ENCODE results near the gene CYP46A1.

CYP46A1 gene

GRCh38 chr14:99699085-99699760 lies 15.1 kb downstream of the CYP46A1 start:
- Histone ChIP-seq H3K4me1 (ENCODE audit: control insufficient read depth, insufficient read depth, low read length) (no peaks in the 10 kb centered on the region), H3K36me3 (ENCODE audit: control insufficient read depth, insufficient read depth, low read length) (no peaks in the 10 kb centered on the region), H3K4me3 (ENCODE audit: low read depth, low read length) (no peak overlapping the region), H3K27me3 (ENCODE audit: control insufficient read depth, insufficient read depth, low read length) (no peaks in the 10 kb centered on the region), H3K9me3 (ENCODE audit: control insufficient read depth, insufficient read depth, low read length) (peaks cover 7% of the 10 kb centered on the region), H3K9ac (ENCODE audit: low read depth, low read length) (no peak overlapping the region)

- Histone ChIP-seq H3K4me3 (ENCODE audit: low read depth, low read length) (no peak overlapping the region), H3K9ac (ENCODE audit: low read depth, low read length) (no peak overlapping the region), H3K4me1 (ENCODE audit: control insufficient read depth, insufficient read depth, low read length) (no peaks in the 10 kb centered on the region), H3K27me3 (ENCODE audit: control insufficient read depth, insufficient read depth, low read length) (no peaks in the 10 kb centered on the region), H3K36me3 (ENCODE audit: control insufficient read depth, insufficient read depth, low read length) (no peaks in the 10 kb centered on the region), H3K9me3 (ENCODE audit: control insufficient read depth, insufficient read depth, low read length) (peaks cover 7% of the 10 kb centered on the region)
Measured at GRCh38 chr14:99699861-99700260, 15.8 kb downstream of the CYP46A1 start.

GRCh38 chr14:99700379-99700778 lies 16.3 kb downstream of the CYP46A1 start:
- Histone ChIP-seq H3K9me3 (ENCODE audit: control insufficient read depth, insufficient read depth, low read length) (peaks cover 7% of the 10 kb centered on the region), H3K36me3 (ENCODE audit: control insufficient read depth, insufficient read depth, low read length) (no peaks in the 10 kb centered on the region), H3K4me3 (ENCODE audit: low read depth, low read length) (no peak overlapping the region), H3K27me3 (ENCODE audit: control insufficient read depth, insufficient read depth, low read length) (no peaks in the 10 kb centered on the region), H3K9ac (ENCODE audit: low read depth, low read length) (no peak overlapping the region), H3K4me1 (ENCODE audit: control insufficient read depth, insufficient read depth, low read length) (no peaks in the 10 kb centered on the region)

GRCh38 chr14:99701260-99701659 lies 17.2 kb downstream of the CYP46A1 start:
- Histone ChIP-seq H3K9me3 (ENCODE audit: control insufficient read depth, insufficient read depth, low read length) (peaks cover 7% of the 10 kb centered on the region), H3K4me1 (ENCODE audit: control insufficient read depth, insufficient read depth, low read length) (no peaks in the 10 kb centered on the region), H3K9ac (ENCODE audit: low read depth, low read length) (no peak overlapping the region), H3K27me3 (ENCODE audit: control insufficient read depth, insufficient read depth, low read length) (no peaks in the 10 kb centered on the region), H3K4me3 (ENCODE audit: low read depth, low read length) (no peak overlapping the region), H3K36me3 (ENCODE audit: control insufficient read depth, insufficient read depth, low read length) (no peaks in the 10 kb centered on the region)

GRCh38 chr14:99702115-99702514 lies 18.0 kb downstream of the CYP46A1 start:
- Histone ChIP-seq H3K4me1 (ENCODE audit: control insufficient read depth, insufficient read depth, low read length) (no peaks in the 10 kb centered on the region), H3K9me3 (ENCODE audit: control insufficient read depth, insufficient read depth, low read length) (peaks cover 7% of the 10 kb centered on the region), H3K36me3 (ENCODE audit: control insufficient read depth, insufficient read depth, low read length) (no peaks in the 10 kb centered on the region), H3K9ac (ENCODE audit: low read depth, low read length) (no peak overlapping the region), H3K27me3 (ENCODE audit: control insufficient read depth, insufficient read depth, low read length) (no peaks in the 10 kb centered on the region), H3K4me3 (ENCODE audit: low read depth, low read length) (no peak overlapping the region)

- Histone ChIP-seq H3K36me3 (ENCODE audit: control insufficient read depth, insufficient read depth, low read length) (no peaks in the 10 kb centered on the region), H3K9ac (ENCODE audit: low read depth, low read length) (no peak overlapping the region), H3K9me3 (ENCODE audit: control insufficient read depth, insufficient read depth, low read length) (peaks cover 7% of the 10 kb centered on the region), H3K27me3 (ENCODE audit: control insufficient read depth, insufficient read depth, low read length) (no peaks in the 10 kb centered on the region), H3K4me3 (ENCODE audit: low read depth, low read length) (no peak overlapping the region), H3K4me1 (ENCODE audit: control insufficient read depth, insufficient read depth, low read length) (no peaks in the 10 kb centered on the region)
Measured at GRCh38 chr14:99703381-99703780, 19.3 kb downstream of the CYP46A1 start.

- H3K36me3 ChIP-seq (ENCODE audit: control insufficient read depth, insufficient read depth, low read length), result no peaks in the 10 kb centered on the region
- no peaks in the 10 kb centered on the region for H3K4me1 ChIP-seq (ENCODE audit: control insufficient read depth, insufficient read depth, low read length)
- no peak overlapping the region for H3K4me3 ChIP-seq (ENCODE audit: low read depth, low read length)
- H3K9ac ChIP-seq (ENCODE audit: low read depth, low read length), result no peak overlapping the region
- no peaks in the 10 kb centered on the region for H3K27me3 ChIP-seq (ENCODE audit: control insufficient read depth, insufficient read depth, low read length)
- H3K9me3 ChIP-seq (ENCODE audit: control insufficient read depth, insufficient read depth, low read length), result peaks cover 7% of the 10 kb centered on the region
Measured at GRCh38 chr14:99704037-99704436, 19.9 kb downstream of the CYP46A1 start.

- Histone ChIP-seq H3K4me1 (ENCODE audit: control insufficient read depth, insufficient read depth, low read length) (no peaks in the 10 kb centered on the region), H3K9me3 (ENCODE audit: control insufficient read depth, insufficient read depth, low read length) (peaks cover 7% of the 10 kb centered on the region), H3K4me3 (ENCODE audit: low read depth, low read length) (no peak overlapping the region), H3K27me3 (ENCODE audit: control insufficient read depth, insufficient read depth, low read length) (no peaks in the 10 kb centered on the region), H3K9ac (ENCODE audit: low read depth, low read length) (no peak overlapping the region), H3K36me3 (ENCODE audit: control insufficient read depth, insufficient read depth, low read length) (no peaks in the 10 kb centered on the region)
Measured at GRCh38 chr14:99706107-99706900, 22.2 kb downstream of the CYP46A1 start.

- H3K9ac ChIP-seq (ENCODE audit: low read depth, low read length), result no peak overlapping the region
- no peaks in the 10 kb centered on the region for H3K36me3 ChIP-seq (ENCODE audit: control insufficient read depth, insufficient read depth, low read length)
- no peak overlapping the region for H3K4me3 ChIP-seq (ENCODE audit: low read depth, low read length)
- no peaks in the 10 kb centered on the region for H3K27me3 ChIP-seq (ENCODE audit: control insufficient read depth, insufficient read depth, low read length)
- H3K4me1 ChIP-seq (ENCODE audit: control insufficient read depth, insufficient read depth, low read length), result no peaks in the 10 kb centered on the region
- H3K9me3 ChIP-seq (ENCODE audit: control insufficient read depth, insufficient read depth, low read length), result peaks cover 7% of the 10 kb centered on the region
Measured at GRCh38 chr14:99707420-99707819, 23.3 kb downstream of the CYP46A1 start.

GRCh38 chr14:99707921-99708320 lies 23.8 kb downstream of the CYP46A1 start:
- no peak overlapping the region for H3K4me3 ChIP-seq (ENCODE audit: low read depth, low read length)
- H3K27me3 ChIP-seq (ENCODE audit: control insufficient read depth, insufficient read depth, low read length), result no peaks in the 10 kb centered on the region
- no peaks in the 10 kb centered on the region for H3K36me3 ChIP-seq (ENCODE audit: control insufficient read depth, insufficient read depth, low read length)
- H3K9ac ChIP-seq (ENCODE audit: low read depth, low read length), result no peak overlapping the region
- no peaks in the 10 kb centered on the region for H3K4me1 ChIP-seq (ENCODE audit: control insufficient read depth, insufficient read depth, low read length)
- H3K9me3 ChIP-seq (ENCODE audit: control insufficient read depth, insufficient read depth, low read length), result peaks cover 6% of the 10 kb centered on the region

- Histone ChIP-seq H3K9ac (ENCODE audit: low read depth, low read length) (no peak overlapping the region), H3K4me1 (ENCODE audit: control insufficient read depth, insufficient read depth, low read length) (no peaks in the 10 kb centered on the region), H3K4me3 (ENCODE audit: low read depth, low read length) (no peak overlapping the region), H3K27me3 (ENCODE audit: control insufficient read depth, insufficient read depth, low read length) (no peaks in the 10 kb centered on the region), H3K9me3 (ENCODE audit: control insufficient read depth, insufficient read depth, low read length) (peaks cover under 1% of the 10 kb centered on the region), H3K36me3 (ENCODE audit: control insufficient read depth, insufficient read depth, low read length) (no peaks in the 10 kb centered on the region)
Measured at GRCh38 chr14:99708449-99708848, 24.4 kb downstream of the CYP46A1 start.

GRCh38 chr14:99713972-99714371 lies 29.9 kb downstream of the CYP46A1 start:
- Histone ChIP-seq H3K4me1 (ENCODE audit: control insufficient read depth, insufficient read depth, low read length) (no peaks in the 10 kb centered on the region), H3K9me3 (ENCODE audit: control insufficient read depth, insufficient read depth, low read length) (no peaks in the 10 kb centered on the region), H3K9ac (ENCODE audit: low read depth, low read length) (no peak overlapping the region), H3K36me3 (ENCODE audit: control insufficient read depth, insufficient read depth, low read length) (no peaks in the 10 kb centered on the region), H3K27me3 (ENCODE audit: control insufficient read depth, insufficient read depth, low read length) (no peaks in the 10 kb centered on the region), H3K4me3 (ENCODE audit: low read depth, low read length) (no peak overlapping the region)

All from iPS-15b (cell line).